Osteoblast (primary cell): ENCODE data around the gene SLC38A1. TPM values are rescaled to one million over a fixed set of nuclear protein-coding genes. Genes with fewer than 3 reads are reported as not detected.
"Not testable (repeated sequence)": the region's sequence is repeated elsewhere in the genome, so short reads cannot be mapped to it uniquely, and the experiment has no call there.

Experiments
- DNase-seq: peaks from one replicate; pipeline ENCODE4 v3.0.0; 2011; ENCODE audit warnings: low spot score, mixed read lengths; ENCODE audit not compliant: insufficient read length; ENCODE audit errors: missing footprints
- H2AFZ ChIP-seq: 2 replicates; pipeline ENCODE4 v1.6.0; 2011; ENCODE audit warnings: mild to moderate bottlenecking, low read length
- H3K27ac ChIP-seq: 2 replicates; pipeline ENCODE4 v1.5.1; 2011; ENCODE audit warnings: mild to moderate bottlenecking, low read depth, low read length, moderate library complexity
- H3K27me3 ChIP-seq: 2 replicates; pipeline ENCODE4 v1.6.0; 2012; ENCODE audit warnings: mild to moderate bottlenecking, control low read depth, inconsistent platforms, low read length, moderate library complexity; ENCODE audit not compliant: insufficient read depth
- H3K36me3 ChIP-seq: 2 replicates; pipeline ENCODE4 v1.5.1; 2011; ENCODE audit warnings: mild to moderate bottlenecking, low read length, control low read depth, moderate library complexity; ENCODE audit not compliant: insufficient read depth
- H3K4me1 ChIP-seq: 2 replicates; pipeline ENCODE4 v1.5.1; 2011; ENCODE audit warnings: mild to moderate bottlenecking, low read length, control low read depth, moderate library complexity; ENCODE audit not compliant: insufficient read depth
- H3K4me2 ChIP-seq: 2 replicates; pipeline ENCODE4 v1.6.0; 2011; ENCODE audit warnings: mild to moderate bottlenecking, low read length; ENCODE audit not compliant: insufficient read depth
- H3K4me3 ChIP-seq: fragments of 200-600 bp; sonication (generic); 3 replicates; pipeline ENCODE4 v1.5.1; 2012; ENCODE audit warnings: mild to moderate bottlenecking, low read length, inconsistent platforms; ENCODE audit not compliant: insufficient read depth
- H3K79me2 ChIP-seq: 2 replicates; pipeline ENCODE4 v1.6.0; 2012; ENCODE audit warnings: mild to moderate bottlenecking, low read length, control low read depth, inconsistent platforms; ENCODE audit not compliant: insufficient read depth
- H3K9me3 ChIP-seq: 2 replicates; pipeline ENCODE4 v1.5.1; 2011; ENCODE audit warnings: low read depth, low read length, control low read depth
- H4K20me1 ChIP-seq: 2 replicates; pipeline ENCODE4 v1.6.0; 2012; ENCODE audit warnings: mild to moderate bottlenecking, low read length, control low read depth; ENCODE audit not compliant: insufficient read depth
- CTCF ChIP-seq: IDR thresholded peaks from 2 replicates; pipeline ENCODE4 v1.5.1; 2011; ENCODE audit warnings: mild to moderate bottlenecking, low read depth, low read length, moderate library complexity; ENCODE audit errors: extremely low read depth
- total RNA-seq: library from RNA; depleted of rRNA; stranded (reverse); fragments of >200 nt; gene quantifications from 2 replicates; pipeline ENCODE4 v1.2.3, GENCODE V29; 2012

The SLC38A1 gene
- total RNA-seq, 1 donor = 29.7 TPM

- Histone ChIP-seq H3K27me3 (peaks cover 9% of the 10 kb centered on the region), H3K36me3 (no peaks in the 10 kb centered on the region), H3K4me1 (no peaks in the 10 kb centered on the region), H4K20me1 (no peaks in the 10 kb centered on the region), H3K9me3 (no peaks in the 10 kb centered on the region), H3K27ac (no peak overlapping the region), H3K4me3 (no peak overlapping the region), H3K4me2 (no peak overlapping the region), H3K79me2 (no peaks in the 10 kb centered on the region), H2AFZ (no peak overlapping the region)
- no peak for DNase-seq
- peak; percentile 42 for TF ChIP-seq CTCF
These were observed 24.0 kb upstream of the SLC38A1 start for GRCh38 chr12:46292754-46293402.

DNA sequence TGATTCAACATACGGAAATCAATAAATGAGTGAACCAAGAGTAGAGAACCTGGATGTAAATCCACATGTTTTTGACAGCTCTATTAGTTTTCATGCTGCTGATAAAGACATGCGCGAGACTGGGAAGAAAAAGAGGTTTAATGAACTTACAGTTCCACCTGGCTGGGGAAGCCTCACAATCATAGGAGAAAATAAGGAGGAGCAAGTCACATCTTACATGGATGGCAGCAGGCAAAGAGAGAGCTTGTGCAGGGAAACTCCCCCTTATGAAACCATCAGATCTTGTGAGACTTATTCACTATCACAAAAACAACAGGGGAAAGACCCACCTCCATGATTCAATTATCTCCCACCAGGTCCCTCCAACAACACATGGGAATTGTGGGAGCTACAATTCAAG lies 23.1 kb upstream of the SLC38A1 start:
- not testable (repeated sequence) for H3K9me3 ChIP-seq, H3K4me2 ChIP-seq, H3K27ac ChIP-seq, H3K4me3 ChIP-seq, H3K36me3 ChIP-seq, H4K20me1 ChIP-seq, H3K4me1 ChIP-seq, H2AFZ ChIP-seq, H3K79me2 ChIP-seq, DNase-seq, H3K27me3 ChIP-seq

- H3K27me3 ChIP-seq, H4K20me1 ChIP-seq, H2AFZ ChIP-seq, DNase-seq, H3K4me2 ChIP-seq, H3K4me1 ChIP-seq, H3K36me3 ChIP-seq, H3K79me2 ChIP-seq, H3K9me3 ChIP-seq, H3K27ac ChIP-seq, H3K4me3 ChIP-seq: not testable (repeated sequence)
These were observed 16.3 kb upstream of the SLC38A1 start for GRCh38 chr12:46285177-46285576.

DNA sequence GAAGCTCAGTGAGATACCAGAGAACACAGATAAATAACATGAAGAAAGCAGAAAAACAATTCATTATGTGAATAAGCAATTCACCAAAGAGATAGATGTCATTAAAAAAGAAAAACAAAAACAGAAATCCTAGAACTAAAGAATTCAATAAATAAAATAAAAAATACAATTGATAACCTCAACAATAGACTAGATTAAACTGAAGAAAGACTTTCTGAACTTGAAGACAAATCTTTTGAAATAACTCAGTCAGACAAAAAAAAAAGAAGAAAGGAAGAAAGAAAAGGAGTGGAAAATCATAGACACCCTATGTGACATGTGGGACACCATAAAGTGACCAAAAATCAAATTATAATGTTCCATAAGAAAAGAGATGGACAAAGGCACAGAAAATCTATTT lies 14.0 kb upstream of the SLC38A1 start:
- Histone ChIP-seq H3K27ac (no peak overlapping the region), H3K79me2 (no peaks in the 10 kb centered on the region), H3K4me1 (no peaks in the 10 kb centered on the region), H2AFZ (no peak overlapping the region), H4K20me1 (no peaks in the 10 kb centered on the region), H3K27me3 (no peaks in the 10 kb centered on the region), H3K9me3 (peaks cover 5% of the 10 kb centered on the region), H3K36me3 (no peaks in the 10 kb centered on the region), H3K4me3 (no peak overlapping the region), H3K4me2 (no peak overlapping the region)
- TF ChIP-seq CTCF = no peak
- no peak for DNase-seq

GRCh38 chr12:46276756-46277155 lies 7.9 kb upstream of the SLC38A1 start:
- H3K4me1 ChIP-seq = no peaks in the 10 kb centered on the region
- DNase-seq = no peak
- peaks cover 3% of the 10 kb centered on the region for H3K27me3 ChIP-seq
- H3K79me2 ChIP-seq = no peaks in the 10 kb centered on the region
- no peak overlapping the region for H3K4me2 ChIP-seq
- no peaks in the 10 kb centered on the region for H3K9me3 ChIP-seq
- no peaks in the 10 kb centered on the region for H4K20me1 ChIP-seq
- H3K36me3 ChIP-seq = no peaks in the 10 kb centered on the region
- H2AFZ ChIP-seq = no peak overlapping the region
- no peak overlapping the region for H3K27ac ChIP-seq
- no peak overlapping the region for H3K4me3 ChIP-seq
- no peak for TF ChIP-seq CTCF
